Lung (tissue), 12 donors: ENCODE measurements around the gene MRPL27. TPM values are rescaled to one million over a fixed set of nuclear protein-coding genes. Genes with fewer than 3 reads are reported as not detected.

Experiments used
- ATAC-seq: fragments of 200-7000 bp; cut with Tn5 transposase; one replicate; pipeline ENCODE4 v1.9.1; 2020; ENCODE audit warnings: moderate number of reproducible peaks; ENCODE audit not compliant: insufficient read depth, low FRiP score
- DNase-seq, 3 donors: peaks; one replicate each; pipeline ENCODE4 v3.0.0-alpha.2; 2013 to 2017
- H3K27ac ChIP-seq, 2 donors: one replicate each; pipeline ENCODE4 v1.5.1; 2013; ENCODE audit warnings: mild to moderate bottlenecking in 2 of 2, moderate library complexity in 2 of 2, control low read depth in 1 of 2, inconsistent platforms in 1 of 2, low read depth in 1 of 2, low read length in 1 of 2
- H3K27me3 ChIP-seq, 3 donors: one replicate each; pipeline ENCODE4 v1.5.1; 2013; ENCODE audit warnings: low read length in 2 of 3; ENCODE audit not compliant: control insufficient read depth in 3 of 3, insufficient read depth in 3 of 3
- H3K36me3 ChIP-seq, 4 donors: one replicate each; pipeline ENCODE4 v1.5.1; 2013; ENCODE audit warnings: low read length in 4 of 4, mild to moderate bottlenecking in 1 of 4, moderate library complexity in 1 of 4; ENCODE audit not compliant: control insufficient read depth in 4 of 4, insufficient read depth in 4 of 4
- H3K4me1 ChIP-seq, 5 donors: one replicate each; pipeline ENCODE4 v1.5.1; 2013; ENCODE audit warnings: low read length in 5 of 5, mild to moderate bottlenecking in 2 of 5, moderate library complexity in 1 of 5; ENCODE audit not compliant: control insufficient read depth in 5 of 5, insufficient read depth in 5 of 5
- H3K4me3 ChIP-seq: one replicate; pipeline ENCODE4 v1.5.1; 2013; ENCODE audit warnings: mild to moderate bottlenecking, control low read depth, moderate library complexity
- H3K9ac ChIP-seq, 2 donors: one replicate each; pipeline ENCODE4 v1.5.1; 2013; ENCODE audit warnings: low read length in 2 of 2, control low read depth in 1 of 2; ENCODE audit not compliant: insufficient read depth in 1 of 2
- H3K9me3 ChIP-seq, 4 donors: one replicate each; pipeline ENCODE4 v1.5.1; 2013; ENCODE audit warnings: low read length in 3 of 4, mild to moderate bottlenecking in 1 of 4, moderate library complexity in 1 of 4; ENCODE audit not compliant: control insufficient read depth in 4 of 4, insufficient read depth in 3 of 4
- CTCF ChIP-seq: IDR thresholded peaks from 2 replicates; pipeline ENCODE4 v1.5.1; 2012; ENCODE audit warnings: mild to moderate bottlenecking; ENCODE audit errors: control extremely low read depth, extremely low read depth
- WGBS, 2 donors: extraction: QIAGEN DNeasy Blood & Tissue Kit; methylation state at CpG; one replicate each; pipeline ENCODE4 v1.1.7; 2013; 5-methylcytosine and 5-hydroxymethylcytosine counted together
- polyA plus RNA-seq, 2 donors: library from polyadenylated mRNA; stranded (reverse); fragments of 200-250 nt; gene quantifications; one replicate each; pipeline ENCODE4 v1.2.1, GENCODE V29; 2013
- total RNA-seq, 2 donors: library from RNA; depleted of rRNA in 1 of 2; stranded (reverse); fragments of >200 nt in 1 of 2; gene quantifications; one replicate each; pipeline ENCODE4 v1.2.1, GENCODE V29; 2014 to 2021
- donor health status: control.
- donor health status: control.
- donor health status: Bipolar disorder and iron deficiency.
- donor health status: healthy.
- donor health status: DM: yes; HTN: yes; CAD: no.

The MRPL27 gene
- total and polyA plus RNA-seq, 4 donors = 33.5 to 176 (median 78.4) TPM

DNA sequence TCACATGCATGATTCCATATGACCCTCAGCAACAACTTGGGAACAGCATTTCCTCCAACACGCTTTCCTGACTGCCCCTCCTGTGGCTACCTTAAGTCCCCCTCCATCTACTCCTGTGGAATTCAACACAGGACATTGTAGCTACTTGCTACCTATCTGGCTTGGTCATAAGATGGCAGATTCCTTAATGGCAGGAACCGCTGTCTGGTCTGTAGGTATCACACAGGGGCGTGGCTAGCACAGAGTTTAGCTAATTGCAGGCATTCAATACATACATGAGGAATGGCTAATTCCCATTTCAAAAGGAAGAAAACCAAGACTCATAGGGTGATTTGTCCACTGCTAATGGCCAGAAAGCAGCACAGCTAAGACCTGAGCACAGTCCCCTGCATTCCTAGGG lies 15.7 kb upstream of the MRPL27 start:
- Histone ChIP-seq H3K9ac (no peak overlapping the region), H3K4me3 (no peak overlapping the region), H3K9me3 (no peaks in the 10 kb centered on the region), H3K27me3 (no peaks in the 10 kb centered on the region), H3K4me1 (no peaks in the 10 kb centered on the region), H3K36me3 (peaks cover 46 to 80% (median 55%) of the 10 kb centered on the region in 4 donors), H3K27ac (no peak overlapping the region)
- DNase-seq = no peak
- 94 to 98% methylated on average over 3 of the region's 3 CpGs for WGBS, 2 donors
- no peak for TF ChIP-seq CTCF
- no peak for ATAC-seq

DNA sequence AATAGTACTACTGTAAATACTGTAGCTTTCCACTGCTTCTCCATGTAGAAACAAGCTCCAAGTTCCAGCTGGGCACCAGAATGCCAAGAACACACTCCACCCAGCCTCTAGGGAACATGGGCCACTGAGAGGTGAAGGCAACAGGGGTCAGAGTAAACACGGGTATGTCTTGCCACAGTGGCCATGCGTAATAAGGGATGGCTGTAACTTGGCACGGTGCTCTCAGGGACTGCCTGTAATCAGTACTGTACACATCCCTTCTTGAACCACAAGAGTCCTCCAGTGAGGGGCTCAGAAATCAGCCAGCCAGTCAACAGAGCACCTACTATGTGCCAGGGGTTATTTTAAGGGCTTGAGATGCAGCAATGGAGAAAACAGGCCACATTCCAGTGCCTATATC lies 13.5 kb upstream of the MRPL27 start:
- peaks cover 31 to 76% (median 51%) of the 10 kb centered on the region in 4 donors for H3K36me3 ChIP-seq
- no peak for TF ChIP-seq CTCF
- no peak overlapping the region for H3K4me3 ChIP-seq
- H3K9ac ChIP-seq = no peak overlapping the region
- H3K9me3 ChIP-seq = no peaks in the 10 kb centered on the region
- 78 to 89% methylated on average over 3 of the region's 3 CpGs for WGBS, 2 donors
- no peaks in the 10 kb centered on the region for H3K27me3 ChIP-seq
- ATAC-seq = no peak
- H3K27ac ChIP-seq = no peak overlapping the region
- H3K4me1 ChIP-seq = no peaks in the 10 kb centered on the region
- no peak for DNase-seq

DNA sequence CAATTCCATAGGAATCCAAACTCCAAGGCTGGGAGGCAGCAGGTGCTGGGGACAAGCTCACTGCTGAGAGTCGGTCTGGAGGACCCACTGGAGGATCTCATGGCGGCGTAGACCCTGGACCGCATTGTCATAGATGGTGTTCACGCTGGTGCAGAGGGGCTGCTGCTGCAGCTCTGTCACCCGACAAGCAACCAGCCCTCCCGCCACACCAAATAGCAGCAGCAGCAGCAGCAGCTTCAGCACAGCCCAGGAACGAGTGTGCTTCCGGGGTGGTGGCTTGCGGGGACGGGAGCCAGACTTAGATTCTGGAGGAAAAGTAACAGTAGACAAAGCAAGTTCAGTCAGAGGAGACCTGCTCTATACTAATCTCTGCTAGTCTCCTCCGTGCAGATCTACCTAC lies 9.9 kb upstream of the MRPL27 start:
- H3K9ac ChIP-seq = no peak overlapping the region
- H3K36me3 ChIP-seq = peaks cover 23 to 65% (median 42%) of the 10 kb centered on the region in 4 donors
- H3K9me3 ChIP-seq = no peaks in the 10 kb centered on the region
- no peaks in the 10 kb centered on the region for H3K27me3 ChIP-seq
- H3K4me3 ChIP-seq = no peak overlapping the region
- no peak for TF ChIP-seq CTCF
- ATAC-seq (no peak), DNase-seq (no peak)
- 95 to 98% methylated on average over 12 of the region's 12 CpGs for WGBS, 2 donors
- H3K4me1 ChIP-seq = no peaks in the 10 kb centered on the region
- no peak overlapping the region for H3K27ac ChIP-seq

- H3K4me3 ChIP-seq = no peak overlapping the region
- H3K9me3 ChIP-seq = no peaks in the 10 kb centered on the region
- no peak for TF ChIP-seq CTCF
- H3K27ac ChIP-seq = no peak overlapping the region
- no peak overlapping the region for H3K9ac ChIP-seq
- WGBS, 2 donors = 61 to 63% methylated on average over 3 of the region's 3 CpGs
- H3K4me1 ChIP-seq = no peaks in the 10 kb centered on the region
- ATAC-seq (no peak), DNase-seq (no peak)
- no peaks in the 10 kb centered on the region for H3K27me3 ChIP-seq
- peaks cover 16 to 56% (median 33%) of the 10 kb centered on the region in 4 donors for H3K36me3 ChIP-seq
These were observed 8.9 kb upstream of the MRPL27 start for GRCh38 chr17:50381920-50382319.
